Measurements from ENCODE around the gene ZNF410. TPM values are rescaled to one million over a fixed set of nuclear protein-coding genes. Genes with fewer than 3 reads are reported as not detected.

ZNF410 gene
- total RNA-seq, 1 experiment from 2014 or later, result 21.0 TPM

- peaks cover 11% of the 10 kb centered on the region for H3K9me3 Mint-ChIP-seq
- ChIA-PET POLR2A (interaction anchor here (0.5 kb wide), 1 partner anchor 694 kb away, joined by 3 read pairs; no protein-coding TSS in a partner anchor), CTCF (interaction anchor here (1.3 to 1.7 kb wide), 2 partner anchors 115 to 122 kb away, joined by 3 to 4 read pairs; no protein-coding TSS in a partner anchor)
- H3K4me3 Mint-ChIP-seq, result no peak overlapping the region
- no peaks in the 10 kb centered on the region for H3K36me3 Mint-ChIP-seq
- TF ChIP-seq KAT7 (CRISPR knock-in tag; IDR thresholded peaks at IDR 0.05; ENCODE audit: borderline replicate concordance) (no peak), JUN (CRISPR knock-in tag; IDR thresholded peaks at IDR 0.05) (no peak), ZNF416 (CRISPR knock-in tag; IDR thresholded peaks at IDR 0.05) (no peak), GRHL2 (CRISPR knock-in tag; IDR thresholded peaks at IDR 0.05; ENCODE audit: insufficient replicate concordance, severe bottlenecking) (no peak), CBFB (CRISPR knock-in tag; IDR thresholded peaks at IDR 0.05; ENCODE audit: low read depth) (no peak), FOXJ3 (CRISPR knock-in tag; IDR thresholded peaks at IDR 0.05; ENCODE audit: borderline replicate concordance) (no peak), TEAD1 (CRISPR knock-in tag; IDR thresholded peaks at IDR 0.05) (no peak), ZNF671 (CRISPR knock-in tag; IDR thresholded peaks at IDR 0.05) (no peak), ZNF512 (CRISPR knock-in tag; IDR thresholded peaks at IDR 0.05; ENCODE audit: borderline replicate concordance) (no peak), CREB1 (CRISPR knock-in tag; IDR thresholded peaks at IDR 0.05) (no peak), GABPB1 (CRISPR knock-in tag; IDR thresholded peaks at IDR 0.05) (no peak), NR3C1 (CRISPR knock-in tag; conservative IDR thresholded peaks at IDR 0.05; ENCODE audit: low read depth) (no peak), ZNF138 (CRISPR knock-in tag; conservative IDR thresholded peaks at IDR 0.05) (no peak), SOX15 (CRISPR knock-in tag; IDR thresholded peaks at IDR 0.05) (no peak), GTF2I (CRISPR knock-in tag; conservative IDR thresholded peaks at IDR 0.05) (no peak), ATF3 (CRISPR knock-in tag; conservative IDR thresholded peaks at IDR 0.05) (no peak), PRDM15 (CRISPR knock-in tag; IDR thresholded peaks at IDR 0.05) (no peak)
- no peak for ATAC-seq
- no peaks in the 10 kb centered on the region for H3K4me1 Mint-ChIP-seq
- no peak for DNase-seq (ENCODE audit: low spot score)
- H3K27me3 Mint-ChIP-seq (ENCODE audit: low read depth), result no peaks in the 10 kb centered on the region
- H3K27ac Mint-ChIP-seq, result no peak overlapping the region
These were observed 43.4 kb upstream of the ZNF410 start for GRCh38 chr14:73843296-73843695.

- POLR2A ChIA-PET, result no interaction called here
- no peak overlapping the region for H3K4me3 Mint-ChIP-seq
These were observed 39.7 kb upstream of the ZNF410 start for GRCh38 chr14:73846947-73847346.

More at GRCh38 chr14:73846947-73847346, 39.7 kb upstream of the ZNF410 start:
- Mint-ChIP-seq H3K36me3 (no peaks in the 10 kb centered on the region), H3K27me3 (ENCODE audit: low read depth) (no peaks in the 10 kb centered on the region), H3K27ac (no peak overlapping the region), H3K4me1 (peaks cover 11% of the 10 kb centered on the region), H3K9me3 (peaks cover 11% of the 10 kb centered on the region)
- TF ChIP-seq TCF7 (CRISPR knock-in tag; IDR thresholded peaks at IDR 0.05; ENCODE audit: low read depth), result no peak
- no peak for TF ChIP-seq ZNF532 (CRISPR knock-in tag; IDR thresholded peaks at IDR 0.05; ENCODE audit: borderline replicate concordance)
- CTCF ChIA-PET, result interaction anchor here (0.8 to 1.7 kb wide), 2 partner anchors 9 to 118 kb away, joined by 3 to 5 read pairs; no protein-coding TSS in a partner anchor
- DNase-seq (ENCODE audit: low spot score) (no peak), ATAC-seq (no peak)

All from WTC11 (cell line).